HT1080 (cell line): ENCODE data around the gene SH3BP1. TPM values are rescaled to one million over a fixed set of nuclear protein-coding genes. Genes with fewer than 3 reads are reported as not detected.
A peak's percentile ranks its signal among the peaks of the same experiment; 100 is the strongest.

Experiments
- DNase-seq: peaks from one replicate; pipeline ENCODE4 v3.0.0-alpha.2; 2015; ENCODE audit warnings: low read depth
- total RNA-seq: library from RNA; depleted of rRNA; stranded (reverse); fragments of >200 nt; shearing (Covaris generic); gene quantifications from 2 replicates; pipeline ENCODE4 v1.2.3, GENCODE V29; 2014

SH3BP1 gene
- total RNA-seq, 1 experiment from 2014 or later: 14.2 TPM

DNA sequence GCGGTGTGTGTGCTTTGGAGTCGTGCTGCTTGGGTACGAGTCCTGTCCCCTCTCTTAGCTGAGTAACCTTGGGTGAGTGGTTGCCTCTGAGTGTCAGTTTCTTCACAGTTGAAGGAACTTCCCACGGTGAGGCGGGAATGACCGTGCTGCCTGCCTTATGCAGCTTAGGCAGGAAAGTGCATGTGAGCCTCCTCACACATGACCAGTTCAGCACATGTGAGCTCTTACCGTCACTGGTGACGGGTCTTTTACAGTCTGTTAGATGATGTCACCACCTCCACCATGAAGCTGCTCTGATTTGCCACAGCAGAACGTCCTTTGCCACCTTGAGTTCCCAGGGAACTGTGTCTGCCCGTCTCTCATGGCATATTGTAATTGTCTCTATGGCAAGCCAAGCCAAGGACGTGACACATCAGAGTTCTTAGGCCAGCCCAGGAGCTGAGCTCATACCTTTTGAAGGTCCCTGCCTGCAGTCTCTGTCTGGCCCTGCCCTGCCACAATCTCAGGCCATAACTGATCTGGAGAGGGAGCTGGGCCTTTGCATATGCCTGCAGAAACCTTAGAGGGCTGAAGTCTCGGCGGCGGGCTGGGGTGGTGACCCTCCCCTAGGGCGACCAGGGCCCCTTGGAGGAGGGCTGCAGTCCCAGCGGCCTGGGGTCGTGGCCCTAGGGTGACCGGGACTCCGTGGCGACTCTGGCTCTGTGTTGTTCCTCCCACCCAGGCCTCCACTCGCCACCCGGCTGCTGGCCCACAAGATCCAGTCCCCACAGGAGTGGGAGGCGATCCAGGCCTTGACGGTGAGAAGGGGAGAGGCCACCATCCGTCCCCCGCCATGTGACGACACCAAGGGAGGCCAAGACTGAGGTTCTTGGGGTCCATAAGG, 23.0 kb upstream of the SH3BP1 start:
- no peak for DNase-seq

- DNase-seq: no peak
These were observed 22.0 kb upstream of the SH3BP1 start for GRCh38 chr22:37617431-37617830.

GRCh38 chr22:37618072-37618656, 21.3 kb upstream of the SH3BP1 start:
- no peak for DNase-seq

DNA sequence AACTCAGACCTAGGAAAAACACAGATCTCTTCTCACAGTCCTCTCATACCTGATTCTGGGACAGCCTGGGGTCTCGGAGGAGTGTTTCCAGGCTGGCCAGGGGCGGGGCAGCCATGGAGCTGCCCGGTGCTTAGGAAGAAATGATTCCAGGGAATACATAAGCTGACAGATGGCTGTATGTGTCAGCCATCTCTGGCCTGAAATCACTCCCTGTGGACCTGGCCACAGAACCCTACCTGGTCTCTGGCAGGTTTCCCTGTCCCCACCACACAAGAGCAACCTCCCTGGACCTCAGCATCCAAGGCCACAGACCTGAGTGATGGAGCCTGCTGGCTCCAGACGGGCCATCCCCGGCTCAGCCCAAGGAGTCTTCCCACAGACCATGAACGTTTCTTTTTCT, 20.8 kb upstream of the SH3BP1 start:
- DNase-seq: no peak

DNA sequence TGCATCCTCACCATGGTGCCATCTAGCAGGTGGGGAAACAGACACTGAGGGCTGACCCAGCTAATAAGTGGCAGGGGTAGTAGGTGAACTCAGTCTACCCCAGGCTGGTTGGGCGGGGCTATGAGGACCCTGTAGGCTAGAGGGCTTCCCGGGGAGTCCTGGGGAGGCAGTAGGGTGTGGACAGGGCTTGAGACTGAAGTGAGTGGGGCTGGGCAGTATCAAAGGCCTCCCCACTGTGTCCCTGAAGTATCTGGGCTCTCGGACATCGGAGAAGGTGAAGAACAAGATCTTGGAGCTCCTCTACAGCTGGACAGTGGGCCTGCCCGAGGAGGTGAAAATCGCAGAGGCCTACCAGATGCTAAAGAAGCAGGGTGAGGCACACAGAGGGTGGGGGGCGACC, 19.5 kb upstream of the SH3BP1 start:
- no peak for DNase-seq

DNA sequence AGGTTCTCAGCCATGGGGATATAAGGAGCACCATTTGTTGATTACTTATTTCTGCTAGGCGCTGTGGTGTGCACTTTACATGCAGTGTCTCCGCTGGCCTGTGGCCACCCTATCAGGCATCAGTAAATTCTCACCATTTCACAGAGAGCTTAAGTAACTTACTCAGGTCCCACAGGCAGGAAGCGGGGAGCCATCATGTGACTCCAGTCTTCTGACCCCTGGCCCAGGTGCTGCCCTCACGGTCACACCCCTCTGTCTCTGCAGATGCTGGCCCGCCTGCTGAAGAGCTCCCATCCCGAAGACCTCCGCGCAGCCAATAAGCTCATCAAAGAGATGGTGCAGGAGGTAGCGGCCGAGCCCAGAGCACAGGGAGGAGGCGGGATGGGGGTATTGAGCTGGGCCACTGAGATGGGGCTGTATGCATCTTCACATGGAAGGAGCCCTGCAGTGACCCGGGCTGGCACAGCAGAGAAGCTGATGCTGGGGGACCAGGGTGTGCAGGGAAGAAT, 18.1 kb upstream of the SH3BP1 start:
- DNase-seq: no peak

GRCh38 chr22:37623075-37624016, 16.1 kb upstream of the SH3BP1 start:
- DNase-seq: no peak

GRCh38 chr22:37624017-37624365, 15.5 kb upstream of the SH3BP1 start:
- no peak for DNase-seq

DNA sequence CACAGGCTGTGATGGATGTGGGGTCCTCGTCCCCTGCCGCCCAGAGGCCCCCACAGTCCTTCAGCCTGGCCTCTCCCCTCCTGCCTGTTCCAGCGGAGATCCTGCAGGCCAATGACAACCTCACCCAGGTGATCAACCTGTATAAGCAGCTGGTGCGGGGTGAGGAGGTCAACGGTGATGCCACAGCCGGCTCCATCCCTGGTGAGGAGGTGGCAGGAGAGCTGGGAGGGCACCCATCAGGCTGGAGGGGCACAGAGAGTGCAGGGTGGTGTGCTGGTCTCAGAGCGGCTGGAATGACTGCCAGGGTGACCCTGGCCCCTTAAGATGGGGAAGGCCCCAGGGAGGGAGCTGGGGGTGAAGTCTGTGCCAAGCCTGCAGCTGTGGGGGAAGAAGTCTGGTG, 14.6 kb upstream of the SH3BP1 start:
- DNase-seq: no peak

DNA sequence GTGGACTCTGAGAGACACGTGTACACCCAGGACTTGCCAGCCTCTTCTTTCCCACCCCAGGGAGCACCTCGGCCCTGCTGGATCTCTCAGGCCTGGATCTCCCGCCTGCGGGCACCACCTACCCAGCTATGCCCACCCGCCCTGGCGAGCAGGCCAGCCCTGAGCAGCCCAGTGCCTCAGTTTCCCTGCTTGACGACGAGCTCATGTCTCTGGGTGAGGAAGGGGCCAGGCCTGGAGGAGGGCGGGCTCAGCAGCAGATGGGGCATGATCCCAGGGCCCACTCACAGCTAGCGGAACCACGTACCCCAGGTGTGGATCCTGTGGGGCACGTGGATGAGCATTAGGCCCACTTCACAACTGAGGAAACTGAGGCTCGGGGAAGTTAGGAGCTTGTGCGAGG, 13.7 kb upstream of the SH3BP1 start:
- no peak for DNase-seq

DNA sequence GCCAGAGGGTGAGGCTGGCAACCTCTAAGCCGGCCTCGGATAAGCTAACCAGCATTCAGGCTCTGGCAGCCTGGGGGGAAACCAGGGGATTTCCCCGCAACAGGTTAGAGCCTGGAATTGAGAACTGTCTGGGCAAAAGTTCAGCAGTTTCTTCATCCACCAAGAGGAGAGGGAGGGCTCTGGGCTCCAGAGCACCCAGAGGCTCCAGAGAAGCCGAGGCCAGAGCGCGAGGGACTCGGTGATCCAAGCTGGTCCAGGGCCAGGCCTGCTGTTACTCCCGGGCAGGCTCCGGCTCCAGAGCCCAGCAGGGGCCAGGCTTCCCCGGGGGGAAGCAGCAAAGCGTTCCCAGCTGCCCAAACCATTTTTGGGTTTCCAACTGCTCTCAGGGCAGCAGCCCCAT, 13.3 kb upstream of the SH3BP1 start:
- no peak for DNase-seq

DNA sequence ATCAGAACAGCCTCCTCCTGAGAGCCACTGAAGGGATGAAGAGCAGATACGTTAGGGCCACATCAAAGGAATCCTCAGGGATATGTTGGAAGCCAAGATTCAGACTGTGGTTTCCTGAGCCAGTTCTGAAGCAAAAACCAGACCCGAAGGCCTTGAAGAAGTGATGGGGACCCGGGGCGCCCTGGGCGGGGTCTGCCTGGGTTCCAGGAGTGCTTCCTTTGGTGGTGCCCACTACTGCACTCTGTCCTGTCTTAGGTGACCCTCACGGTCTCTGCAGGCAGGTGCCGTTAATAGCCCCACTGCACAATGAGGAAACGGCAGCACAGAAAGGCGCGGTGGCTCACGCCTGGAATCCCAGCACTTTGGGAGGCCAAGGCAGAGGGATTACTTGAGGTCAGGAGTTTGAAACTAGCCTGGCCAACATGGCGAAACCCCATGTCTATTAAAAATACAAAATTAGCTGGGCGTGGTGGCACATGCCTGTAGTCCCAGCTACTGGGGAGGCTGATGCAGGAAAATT, 12.9 kb upstream of the SH3BP1 start:
- DNase-seq: no peak

- peak; percentile 32 for DNase-seq
These were observed 12.3 kb upstream of the SH3BP1 start for GRCh38 chr22:37627121-37627520.

DNA sequence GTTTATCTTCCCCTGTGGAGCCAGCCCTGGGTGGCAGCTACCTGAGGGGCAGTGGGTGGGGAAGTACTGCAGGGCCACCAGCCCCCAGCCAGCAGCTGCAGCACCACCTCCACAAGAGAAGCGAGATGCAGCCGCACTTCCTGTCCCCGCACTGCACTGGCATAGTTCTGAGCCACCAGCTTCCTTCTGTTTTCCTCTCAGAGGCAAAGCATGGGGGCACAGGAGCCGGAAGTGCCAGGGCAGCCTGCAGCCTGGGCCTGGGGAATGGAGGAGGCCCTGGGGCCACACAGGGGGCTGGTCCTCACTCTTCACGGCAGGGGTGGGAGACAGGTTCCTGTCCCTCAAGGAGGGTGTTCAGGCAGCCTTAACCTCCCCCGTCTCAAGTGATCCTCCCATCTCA, 11.9 kb upstream of the SH3BP1 start:
- DNase-seq: no peak

DNA sequence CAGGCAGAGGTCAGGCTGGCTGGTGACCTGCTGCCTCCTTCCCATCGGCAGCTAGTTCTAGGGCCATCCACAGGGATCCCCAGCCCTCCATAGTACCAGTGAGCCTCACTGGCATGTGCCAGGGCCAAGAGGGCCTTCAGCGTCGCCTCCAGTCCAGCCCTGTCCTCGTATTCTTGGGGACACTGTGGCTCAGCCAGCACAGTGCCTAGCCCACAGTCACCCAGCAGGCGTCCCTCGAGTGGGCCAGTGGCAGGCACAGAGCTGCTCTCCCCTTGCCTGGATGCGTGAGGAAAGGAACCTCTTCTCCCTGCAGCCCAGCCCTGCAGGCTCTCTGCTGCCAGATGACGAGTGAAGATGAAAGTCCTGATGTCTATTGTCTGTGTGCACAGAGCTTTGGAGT, 10.6 kb upstream of the SH3BP1 start:
- DNase-seq: no peak

DNA sequence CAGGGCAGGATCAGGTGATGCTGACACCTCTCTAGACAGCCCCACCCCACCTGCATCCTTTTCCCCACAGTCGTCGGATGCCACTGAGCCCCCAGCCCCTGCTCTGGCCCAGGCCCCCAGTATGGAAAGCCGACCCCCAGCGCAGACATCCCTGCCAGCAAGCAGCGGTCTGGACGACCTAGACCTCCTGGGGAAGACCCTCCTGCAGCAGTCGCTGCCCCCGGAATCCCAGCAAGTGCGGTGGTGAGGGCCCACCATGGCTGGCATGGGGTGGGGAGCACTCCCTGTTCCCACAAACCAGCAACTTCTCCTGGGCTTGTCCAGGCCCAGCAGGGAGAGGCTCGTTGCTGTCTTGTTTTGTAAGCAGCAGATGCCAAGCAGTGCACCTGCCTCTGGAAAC, 9.5 kb upstream of the SH3BP1 start:
- DNase-seq: no peak

GRCh38 chr22:37630839-37631435, 8.5 kb upstream of the SH3BP1 start:
- DNase-seq: no peak

DNA sequence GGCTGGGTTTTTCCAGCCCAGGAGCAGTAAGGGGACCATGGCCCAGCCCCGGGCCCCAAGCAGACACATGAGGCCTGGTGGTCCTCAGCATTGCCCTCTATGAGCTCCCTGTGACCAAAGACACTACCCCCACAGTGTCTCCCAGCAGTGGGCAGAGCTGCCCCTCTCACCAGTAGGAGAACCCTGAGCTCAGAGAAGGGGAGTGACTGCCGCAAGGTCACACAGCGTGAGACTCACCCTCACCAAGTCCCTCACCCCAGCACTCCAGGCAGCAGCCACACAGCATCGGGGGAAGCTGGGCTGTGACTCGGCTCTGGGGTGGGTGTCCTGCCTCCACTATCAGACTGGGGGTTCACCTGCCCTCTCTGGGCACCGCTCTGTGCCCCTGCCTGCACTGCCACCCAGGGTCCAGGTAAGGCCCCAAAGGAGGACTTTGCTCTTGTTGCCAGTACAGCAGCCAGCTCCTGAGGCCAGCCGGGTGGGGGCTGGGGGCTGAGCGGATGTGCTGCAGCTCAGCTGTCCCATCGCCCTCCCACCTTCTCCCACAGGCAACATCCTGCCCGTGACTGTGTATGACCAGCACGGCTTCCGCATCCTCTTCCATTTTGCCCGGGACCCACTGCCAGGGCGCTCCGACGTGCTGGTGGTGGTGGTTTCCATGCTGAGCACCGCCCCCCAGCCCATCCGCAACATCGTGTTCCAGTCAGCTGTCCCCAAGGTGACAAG, 7.9 kb upstream of the SH3BP1 start:
- DNase-seq: no peak

DNA sequence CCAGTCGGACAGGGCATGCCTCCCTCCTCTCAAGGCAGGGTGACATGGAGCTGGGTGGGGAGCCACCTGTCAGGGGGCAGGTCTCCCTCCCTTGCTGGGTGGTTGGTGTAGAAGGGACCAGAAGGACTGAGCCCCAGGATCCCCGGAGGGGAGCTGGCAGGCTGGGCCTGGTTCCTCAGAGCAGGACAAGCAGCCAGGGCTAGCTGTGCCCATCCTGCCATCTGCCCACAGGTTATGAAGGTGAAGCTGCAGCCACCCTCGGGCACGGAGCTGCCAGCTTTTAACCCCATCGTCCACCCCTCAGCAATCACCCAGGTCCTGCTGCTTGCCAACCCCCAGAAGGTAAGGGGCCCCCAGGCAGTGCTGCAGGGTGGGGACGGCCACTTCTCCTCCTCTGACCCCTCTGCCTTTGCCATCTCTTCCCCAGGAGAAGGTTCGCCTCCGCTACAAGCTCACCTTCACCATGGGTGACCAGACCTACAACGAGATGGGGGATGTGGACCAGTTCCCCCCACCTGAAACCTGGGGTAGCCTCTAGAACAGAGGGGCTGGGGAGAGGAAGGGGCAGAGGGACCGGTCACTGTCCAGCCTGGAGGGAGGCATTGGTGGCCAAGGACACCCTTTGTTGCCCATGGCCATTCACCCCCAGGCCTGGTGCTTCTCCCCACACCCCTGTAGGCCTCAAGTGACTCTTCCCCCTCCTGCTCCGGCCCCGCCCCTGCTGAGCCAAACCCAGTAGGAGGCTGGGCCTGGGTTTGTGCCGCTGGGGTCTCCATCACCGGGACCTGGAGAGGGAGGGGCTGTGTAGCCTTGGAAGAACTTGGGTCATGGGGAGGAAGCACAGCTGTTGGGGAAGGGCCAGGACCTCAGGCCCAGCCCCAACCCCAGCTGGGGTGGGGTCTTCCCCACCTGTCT, 7.0 kb upstream of the SH3BP1 start:
- no peak for DNase-seq
